Breast epithelium (tissue), 4 donors: ENCODE data around the gene LBHD2. TPM values are rescaled to one million over a fixed set of nuclear protein-coding genes. Genes with fewer than 3 reads are reported as not detected.

Source experiments
- DNase-seq, 2 donors: peaks; one replicate each; pipeline ENCODE4 v3.0.0-alpha.2; 2019; ENCODE audit warnings: low spot score in 2 of 2
- H3K27ac ChIP-seq, 2 donors: fragments of 200-600 bp; sonication (generic) in 1 of 2; one replicate each; pipeline ENCODE4 v1.5.1; 2016 to 2019; ENCODE audit warnings: mild to moderate bottlenecking in 1 of 2
- H3K27me3 ChIP-seq, 2 donors: fragments of 200-600 bp; sonication (generic) in 1 of 2; one replicate each; pipeline versions ENCODE4 v1.5.1 to v1.6.0; 2017 to 2019; ENCODE audit warnings: control low read depth in 1 of 2, mild to moderate bottlenecking in 1 of 2
- H3K36me3 ChIP-seq: fragments of 200-600 bp; one replicate; pipeline ENCODE4 v1.5.1; 2019
- H3K4me1 ChIP-seq, 2 donors: fragments of 200-600 bp; sonication (generic); one replicate each; pipeline ENCODE4 v1.5.1; 2016 to 2019; ENCODE audit warnings: control low read depth in 1 of 2
- H3K4me3 ChIP-seq, 3 donors: fragments of 200-600 bp; sonication (generic); 1 replicate in 2 of 3; 2 replicates in 1 of 3; pipeline ENCODE4 v1.5.1; 2016 to 2019; ENCODE audit warnings: mild to moderate bottlenecking in 3 of 3, moderate library complexity in 2 of 3
- H3K9me3 ChIP-seq, 2 donors: fragments of 200-600 bp; sonication (generic) in 1 of 2; one replicate each; pipeline ENCODE4 v1.5.1; 2016 to 2019; ENCODE audit warnings: control low read depth in 1 of 2
- CTCF ChIP-seq, 3 donors: fragments of 450-650 bp; IDR thresholded peaks; one replicate each; pipeline ENCODE4 v1.5.1; 2016 to 2017; ENCODE audit warnings: antibody characterized with exemption in 3 of 3, mild to moderate bottlenecking in 3 of 3, moderate library complexity in 3 of 3
- POLR2A ChIP-seq: fragments of 450-650 bp; IDR thresholded peaks from one replicate; pipeline ENCODE4 v1.6.1; 2016; ENCODE audit warnings: antibody characterized with exemption, mild to moderate bottlenecking, moderate library complexity
- POLR2AphosphoS5 ChIP-seq, 3 donors: sonication (generic); formaldehyde crosslinking; IDR thresholded peaks; one replicate each; pipeline ENCODE4 v1.6.1; 2017; ENCODE audit warnings: antibody characterized with exemption in 3 of 3
- intact Hi-C: fragments of 100-400 bp; cut with DNase I; formaldehyde crosslinking; loops from one replicate; pipeline ENCODE4 v1.15.1; 2023; ENCODE audit warnings: low total_unique reads
- total RNA-seq, 3 donors: library from RNA; depleted of rRNA; stranded (reverse); fragments of >200 nt; gene quantifications; one replicate each; pipeline ENCODE4 v1.1.0, GENCODE V29; 2016

Gene LBHD2
- total RNA-seq, 3 donors from 2014 or later, result not detected

GRCh38 chr14:103068351-103069073, 15.5 kb upstream of the LBHD2 start:
- TF ChIP-seq POLR2A, result no peak
- TF ChIP-seq CTCF (IDR thresholded peaks at IDR 0.05), result no peak
- no peak for TF ChIP-seq POLR2AphosphoS5 (IDR thresholded peaks at IDR 0.05)
- no peaks in the 10 kb centered on the region for H3K4me1 ChIP-seq
- H3K27ac ChIP-seq, result peak overlapping the region in 1 of 2 donors; percentile 35

DNA sequence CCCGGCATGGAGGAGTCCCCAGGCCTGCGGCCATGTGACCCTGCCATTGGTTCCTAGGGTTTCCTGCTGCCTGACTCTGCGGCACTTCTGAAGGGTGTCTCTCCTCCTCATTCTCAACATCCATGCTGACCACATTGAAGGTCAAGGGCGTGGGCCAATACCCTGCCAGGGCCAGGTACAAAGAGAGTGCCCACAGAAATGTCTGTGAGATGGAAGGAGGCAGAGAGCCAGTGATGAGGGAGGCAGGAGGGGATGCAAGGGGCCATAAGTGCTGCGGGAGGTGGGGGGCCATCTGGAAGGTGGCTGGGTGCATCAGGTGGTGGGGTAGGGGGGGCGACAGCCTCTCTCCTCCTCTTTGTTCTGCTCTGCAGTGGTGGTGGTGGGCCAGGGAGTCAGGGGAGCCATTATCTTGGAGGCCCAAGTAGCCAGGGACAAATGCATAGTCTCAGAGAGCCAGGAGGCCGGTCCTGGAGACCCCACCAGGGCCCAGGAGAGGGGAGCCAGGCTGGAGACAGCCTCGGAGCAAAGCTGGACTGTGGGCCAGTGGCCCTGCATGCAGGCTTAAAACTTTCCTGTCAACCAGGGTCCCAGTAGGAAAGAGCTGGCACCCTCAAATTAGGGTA, 13.6 kb upstream of the LBHD2 start:
- H3K4me1 ChIP-seq, result peaks cover 0 to 5% of the 10 kb centered on the region in 2 donors
- no peak for DNase-seq
- intact Hi-C loops, result no loop called here

More at GRCh38 chr14:103068351-103069073, 15.5 kb upstream of the LBHD2 start:
- no peaks in the 10 kb centered on the region for H3K9me3 ChIP-seq
- intact Hi-C loops, result no loop called here
- DNase-seq, result no peak
- no peak overlapping the region for H3K4me3 ChIP-seq
- H3K36me3 ChIP-seq, result no peaks in the 10 kb centered on the region
- no peaks in the 10 kb centered on the region for H3K27me3 ChIP-seq

GRCh38 chr14:103070971-103071542, 13.0 kb upstream of the LBHD2 start:
- no peak for TF ChIP-seq CTCF (IDR thresholded peaks at IDR 0.05)
- TF ChIP-seq POLR2A, result no peak
- no peak for TF ChIP-seq POLR2AphosphoS5 (IDR thresholded peaks at IDR 0.05)
- Histone ChIP-seq H3K36me3 (no peaks in the 10 kb centered on the region), H3K9me3 (no peaks in the 10 kb centered on the region), H3K4me1 (peaks cover 0 to 6% of the 10 kb centered on the region in 2 donors), H3K27me3 (no peaks in the 10 kb centered on the region), H3K27ac (peak overlapping the region in 1 of 2 donors; percentile 43), H3K4me3 (peak overlapping the region in 1 of 3 donors; percentile 11)
- intact Hi-C loops, result no loop called here
- no peak for DNase-seq

More for the DNA sequence above, 13.6 kb upstream of the LBHD2 start:
- Histone ChIP-seq H3K9me3 (no peaks in the 10 kb centered on the region), H3K4me3 (no peak overlapping the region), H3K27ac (no peak overlapping the region), H3K27me3 (no peaks in the 10 kb centered on the region), H3K36me3 (no peaks in the 10 kb centered on the region)
- TF ChIP-seq POLR2A (no peak), POLR2AphosphoS5 (IDR thresholded peaks at IDR 0.05) (no peak), CTCF (IDR thresholded peaks at IDR 0.05) (no peak)

DNA sequence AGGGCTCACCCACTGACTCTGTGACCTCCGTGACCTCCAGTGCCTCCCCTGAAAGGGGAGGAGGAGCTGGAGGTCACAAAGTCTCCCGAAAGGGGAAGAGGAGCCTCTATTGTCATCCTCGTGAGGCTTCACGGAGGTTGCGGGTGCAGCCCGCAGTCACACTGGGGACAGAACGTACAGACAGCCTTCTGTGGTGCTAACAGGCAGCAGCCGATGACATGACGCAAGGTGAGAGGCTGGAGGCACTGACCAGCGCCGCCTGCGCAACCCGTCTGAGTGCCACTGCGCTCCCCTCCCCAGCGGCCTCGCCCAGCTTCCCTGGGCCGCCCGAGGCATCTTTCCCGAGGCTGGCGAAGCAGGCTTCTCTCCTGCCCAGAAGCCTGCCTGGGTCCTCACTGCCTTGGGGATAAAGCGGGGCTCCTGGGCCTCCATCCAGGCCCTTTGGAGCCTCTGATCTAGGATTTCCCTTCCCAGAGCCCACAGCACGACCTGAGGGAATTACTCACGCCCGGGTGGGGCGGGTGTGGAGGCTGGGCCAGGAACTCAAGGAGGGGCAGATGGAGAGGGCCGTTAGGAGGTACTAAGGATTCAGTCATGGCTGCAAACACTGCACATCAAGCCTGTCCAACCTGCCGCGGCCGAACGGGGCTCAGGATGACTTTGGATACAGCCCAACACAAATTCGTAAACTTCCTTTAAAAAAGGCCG, 12.3 kb upstream of the LBHD2 start:
- Histone ChIP-seq H3K27me3 (no peaks in the 10 kb centered on the region), H3K4me1 (peaks cover 0 to 6% of the 10 kb centered on the region in 2 donors), H3K36me3 (no peaks in the 10 kb centered on the region), H3K4me3 (peak overlapping the region in 1 of 3 donors; percentile 11), H3K27ac (peak overlapping the region in 1 of 2 donors; percentile 32), H3K9me3 (no peaks in the 10 kb centered on the region)
- TF ChIP-seq POLR2AphosphoS5 (IDR thresholded peaks at IDR 0.05), result no peak
- no peak for TF ChIP-seq CTCF (IDR thresholded peaks at IDR 0.05)
- no peak for TF ChIP-seq POLR2A
- intact Hi-C loops, result no loop called here
- no peak for DNase-seq
